ENCODE data around the gene APMAP.

- TF ChIP-seq CTCF (IDR thresholded peaks at IDR 0.05; ENCODE audit: low read depth, low read length, missing input control) (no peak), SP1 (IDR thresholded peaks at IDR 0.05) (no peak), ATF3 (IDR thresholded peaks at IDR 0.05) (no peak), TAF1 (conservative IDR thresholded peaks at IDR 0.05) (no peak), JUND (IDR thresholded peaks at IDR 0.05) (no peak), ZBTB33 (IDR thresholded peaks at IDR 0.05) (no peak), MAX (IDR thresholded peaks at IDR 0.05) (no peak), FOXA2 (IDR thresholded peaks at IDR 0.05) (no peak)
Observed at GRCh38 chr20:24913076-24913628, 79.4 kb downstream of the APMAP start.

Measured in liver (tissue), 3 donors.